Measurements from ENCODE around the gene EMILIN2. TPM values are rescaled to one million over a fixed set of nuclear protein-coding genes. Genes with fewer than 3 reads are reported as not detected.

The EMILIN2 gene
- total and polyA plus RNA-seq, 2 donors (not counting 3 experiments of a cell fraction or from before 2014, with no cell fraction given): 9.4 to 13.4 TPM

GRCh38 chr18:2883076-2883735 is 36.4 kb downstream of the EMILIN2 start:
- no peaks in the 10 kb centered on the region for H3K79me2 ChIP-seq (ENCODE audit: control insufficient read depth, insufficient read depth, low read length)
- H3K27ac ChIP-seq (ENCODE audit: insufficient read depth, low read depth, low read length): no peak overlapping the region
- ChIA-PET POLR2A (no interaction called here), CTCF (interaction anchor here (1.2 to 1.5 kb wide), 2 partner anchors 8 to 20 kb away, joined by 3 read pairs; no protein-coding TSS in a partner anchor)
- intact Hi-C loops (cut with micrococcal nuclease): no loop called here
- FAIRE-seq (no peak), DNase-seq (ENCODE audit: low read depth, low spot score) (no peak)
- no peak overlapping the region for H3K9ac ChIP-seq (replicated peaks; ENCODE audit: extremely low read depth, insufficient read depth, low read length)
- dilution Hi-C loops (cut with MboI; ENCODE audit: extremely low pct_ligation_motif_present, low sequenced_read_pairs): no loop called here
- no peak overlapping the region for H3K4me2 ChIP-seq (ENCODE audit: insufficient read depth, low read length)
- H3K9me3 ChIP-seq (replicated peaks; ENCODE audit: control insufficient read depth, insufficient read depth, low read length): no peaks in the 10 kb centered on the region
- no peaks in the 10 kb centered on the region for H4K20me1 ChIP-seq (replicated peaks; ENCODE audit: control insufficient read depth, extremely low read depth, insufficient read depth, low read length)
- no peak overlapping the region for H3K4me3 ChIP-seq (replicated peaks in 1 of 3; ENCODE audit: insufficient read depth in 1 of 3, low read depth in 1 of 3, low read length in 3 of 3)
- no peaks in the 10 kb centered on the region for H3K9me1 ChIP-seq (replicated peaks; ENCODE audit: control insufficient read depth, extremely low read depth, insufficient read depth, low read length)
- peaks cover 6% of the 10 kb centered on the region for H3K4me1 ChIP-seq (ENCODE audit: control insufficient read depth, extremely low read depth, insufficient read depth, low read length)
- no TSS peak for BruUV-seq (replicated peaks)
- no peaks in the 10 kb centered on the region for H3K36me3 ChIP-seq (ENCODE audit: control insufficient read depth in 2 of 2, extremely low read depth in 1 of 2, insufficient read depth in 2 of 2, low read length in 2 of 2)
- TF ChIP-seq MYC (IDR thresholded peaks at IDR 0.05; ENCODE audit: low read depth, low read length): no peak
- no peak for TF ChIP-seq GATA2 (IDR thresholded peaks at IDR 0.05; ENCODE audit: insufficient read depth, insufficient read length, low read depth, low read length)
- TF ChIP-seq FOS (IDR thresholded peaks at IDR 0.05; ENCODE audit: borderline replicate concordance, insufficient read depth, low read length): no peak
- TF ChIP-seq, protein P1, sequence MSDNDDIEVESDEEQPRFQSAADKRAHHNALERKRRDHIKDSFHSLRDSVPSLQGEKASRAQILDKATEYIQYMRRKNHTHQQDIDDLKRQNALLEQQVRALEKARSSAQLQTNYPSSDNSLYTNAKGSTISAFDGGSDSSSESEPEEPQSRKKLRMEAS (IDR thresholded peaks at IDR 0.05; ENCODE audit: insufficient read depth, insufficient read length): no peak
- no peak for TF ChIP-seq POLR2AphosphoS5 (IDR thresholded peaks at IDR 0.05; ENCODE audit: insufficient read depth, low read depth, low read length)
- no peak for TF ChIP-seq EZH2 (IDR thresholded peaks at IDR 0.05; ENCODE audit: borderline replicate concordance, low read depth, low read length, severe bottlenecking)
- TF ChIP-seq POLR2A (IDR thresholded peaks at IDR 0.05; ENCODE audit: low read depth, low read length): no peak
- TF ChIP-seq CTCF (IDR thresholded peaks at IDR 0.05; ENCODE audit: extremely low read depth in 1 of 2, insufficient read depth in 1 of 2, low read depth in 1 of 2, low read length in 2 of 2): no peak
- no peak for TF ChIP-seq JUN (IDR thresholded peaks at IDR 0.05; ENCODE audit: borderline replicate concordance, insufficient read depth, insufficient read length, low read depth)
- no peak overlapping the region for H2AFZ ChIP-seq (ENCODE audit: low read depth, low read length)
- H3K27me3 ChIP-seq (ENCODE audit: control insufficient read depth in 2 of 2, insufficient read depth in 2 of 2, low read length in 2 of 2): peaks cover 2 to 4% of the 10 kb centered on the region in 2 experiments
